AML-193 (cell line): ENCODE measurements around the gene MAEA.

Experiments
- DNase-seq, 2 experiments: peaks; one replicate each; lab custom pipeline; 2025; lab: John Stamatoyannopoulos, UW

MAEA gene

DNA sequence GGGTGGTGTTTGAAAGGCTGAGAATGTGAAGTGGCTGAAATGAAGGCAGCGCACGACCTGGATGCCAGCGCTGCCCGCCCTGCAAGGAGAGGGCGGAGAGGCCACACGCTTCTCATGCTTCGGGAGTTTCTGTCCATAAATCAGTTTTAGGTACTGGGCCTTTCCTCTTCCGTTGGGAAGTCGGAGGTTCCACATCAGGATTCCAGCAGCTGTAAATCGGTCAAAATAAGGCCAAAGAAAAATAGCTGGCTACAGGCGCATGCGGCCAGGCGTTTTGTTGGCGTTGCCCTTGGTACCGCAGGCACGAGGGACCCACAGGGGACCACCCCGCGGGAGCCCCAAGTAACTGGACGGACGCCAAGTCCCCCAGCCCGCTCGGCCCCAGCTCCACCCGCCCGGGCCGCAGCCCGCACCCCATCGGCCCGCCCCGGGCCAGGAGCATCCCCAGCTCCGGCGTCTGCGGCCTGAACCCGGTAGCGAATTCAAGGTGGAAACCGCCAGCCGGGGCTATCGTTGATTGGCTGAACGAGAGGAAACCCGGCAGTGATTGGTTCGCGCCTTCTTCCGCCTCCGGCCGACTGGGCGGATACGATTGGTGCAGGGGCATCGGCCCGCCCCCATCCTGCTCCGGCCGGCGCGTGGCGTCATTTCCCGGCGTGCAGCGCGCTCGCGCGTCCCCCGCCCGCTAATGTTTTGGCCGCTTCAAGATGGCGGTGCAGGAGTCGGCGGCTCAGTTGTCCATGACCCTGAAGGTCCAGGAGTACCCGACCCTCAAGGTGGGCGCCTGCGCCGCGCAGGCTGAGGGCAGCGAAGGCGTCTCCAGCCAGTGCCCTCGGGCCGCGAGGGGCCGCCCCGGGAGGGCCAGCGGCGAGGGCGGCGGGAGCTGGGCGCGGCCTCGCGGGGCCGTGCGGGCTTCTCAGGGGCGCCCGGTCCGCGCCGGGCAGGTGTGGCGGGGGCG is at the start of gene MAEA:
TSS of gene MAEA (plus strand) at position 685 of the 958 bp plus-strand sequence. CDS start at position 708, 23 bp downstream.
- peak; percentile 93 for DNase-seq

DNA sequence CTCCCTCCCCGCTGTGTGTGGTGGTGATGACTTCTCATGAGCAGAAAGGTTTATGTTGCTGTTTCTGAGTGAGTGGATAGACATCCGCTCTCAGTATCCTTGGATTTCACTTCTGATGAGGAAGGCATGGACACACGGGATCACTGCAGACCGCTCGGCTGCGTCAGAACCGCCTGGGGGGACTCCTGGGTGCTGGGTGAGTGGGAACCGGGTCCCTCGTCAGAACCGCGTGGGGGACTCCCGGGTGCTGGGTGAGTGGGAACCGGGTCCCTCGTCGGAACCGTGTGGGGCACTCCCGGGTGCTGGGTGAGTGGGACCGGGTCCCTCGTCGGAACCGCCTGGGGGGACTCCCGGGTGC is 49.8 kb upstream of the MAEA start:
- no peak for DNase-seq

DNA sequence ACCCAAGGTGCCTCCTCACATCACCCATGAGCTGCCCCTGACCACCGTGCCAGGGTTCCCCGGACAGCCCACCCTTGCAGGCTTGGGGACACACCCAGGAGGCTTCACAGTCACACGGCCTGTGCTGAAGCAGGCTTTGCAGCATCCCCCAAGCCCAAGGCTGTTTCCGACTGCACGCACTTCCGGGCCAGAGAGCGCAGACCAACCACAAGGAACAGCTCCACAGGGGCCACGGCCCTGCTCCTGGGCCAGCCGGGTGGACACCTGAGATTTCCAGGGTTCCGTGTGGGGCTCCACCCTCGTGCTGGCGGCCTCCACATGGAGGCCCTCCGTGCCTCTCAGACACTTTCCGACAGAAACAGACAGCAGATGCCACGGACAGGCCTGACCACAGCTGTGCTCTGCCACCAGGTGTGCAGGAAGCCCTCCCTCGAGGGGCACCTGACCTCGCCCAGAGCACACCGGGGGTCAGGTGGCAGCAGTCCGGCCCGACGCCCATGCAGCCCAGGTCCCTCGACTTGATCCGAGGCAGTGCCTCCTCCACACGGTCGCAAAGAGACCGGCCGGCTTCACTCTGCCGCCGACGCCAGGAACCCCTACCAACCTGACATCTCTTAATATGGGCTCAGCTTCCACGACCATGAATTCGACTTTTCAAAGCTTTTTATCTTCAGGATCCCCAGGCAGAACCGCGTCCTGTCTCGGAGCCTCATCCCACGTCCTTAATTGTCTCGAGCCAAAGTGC is 48.8 kb upstream of the MAEA start:
- no peak for DNase-seq

DNA sequence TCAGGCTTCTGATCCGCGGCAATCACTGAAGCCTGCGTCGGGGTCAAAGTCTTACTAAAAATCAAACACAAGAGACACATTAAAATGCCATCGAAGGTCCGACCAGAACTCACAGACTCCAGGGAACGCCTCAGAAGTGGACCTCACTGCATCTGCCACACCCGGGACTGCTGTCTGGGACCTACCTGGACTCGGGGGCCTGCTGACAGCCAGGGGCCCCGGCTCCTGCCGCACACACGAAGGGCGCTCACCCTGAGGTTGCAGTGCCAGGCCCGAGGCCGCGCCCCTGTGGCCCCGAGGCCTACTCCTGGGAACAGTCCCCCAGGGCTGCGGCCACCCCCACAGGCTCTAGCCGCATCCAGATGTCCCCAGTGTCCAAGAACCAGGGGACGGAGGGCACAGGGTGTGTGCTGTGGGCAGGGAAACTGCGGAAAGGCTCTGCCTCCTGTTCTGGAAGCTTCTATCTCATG is 48.2 kb upstream of the MAEA start:
- no peak for DNase-seq

DNA sequence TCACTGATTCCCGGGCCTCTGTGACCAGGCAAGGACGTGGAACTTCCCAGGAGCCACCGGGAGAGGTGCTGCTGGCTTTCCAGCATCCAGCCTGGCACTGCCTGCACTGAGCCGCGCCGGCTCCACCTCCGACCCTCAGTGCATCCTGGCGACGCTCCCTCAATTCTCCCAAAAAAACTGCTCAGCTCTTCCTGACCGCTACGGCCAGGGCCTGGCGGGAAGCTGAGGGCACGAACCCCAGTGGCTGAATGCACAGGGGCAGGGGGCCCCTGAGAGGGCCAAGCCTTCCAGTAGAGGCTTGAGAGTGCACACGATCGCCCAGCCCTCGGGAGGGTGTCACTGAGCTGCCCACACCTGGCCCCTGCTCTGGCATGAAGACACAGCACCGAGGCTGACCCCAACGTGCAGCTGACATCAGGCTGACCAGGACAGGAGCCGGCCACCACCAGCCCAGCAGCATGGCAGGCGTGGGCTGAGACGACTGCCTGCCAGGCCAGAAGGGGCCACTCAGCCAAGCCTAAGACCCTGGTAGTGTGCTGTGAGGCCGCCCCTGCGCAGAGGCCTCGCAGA is 47.7 kb upstream of the MAEA start:
- no peak for DNase-seq

DNA sequence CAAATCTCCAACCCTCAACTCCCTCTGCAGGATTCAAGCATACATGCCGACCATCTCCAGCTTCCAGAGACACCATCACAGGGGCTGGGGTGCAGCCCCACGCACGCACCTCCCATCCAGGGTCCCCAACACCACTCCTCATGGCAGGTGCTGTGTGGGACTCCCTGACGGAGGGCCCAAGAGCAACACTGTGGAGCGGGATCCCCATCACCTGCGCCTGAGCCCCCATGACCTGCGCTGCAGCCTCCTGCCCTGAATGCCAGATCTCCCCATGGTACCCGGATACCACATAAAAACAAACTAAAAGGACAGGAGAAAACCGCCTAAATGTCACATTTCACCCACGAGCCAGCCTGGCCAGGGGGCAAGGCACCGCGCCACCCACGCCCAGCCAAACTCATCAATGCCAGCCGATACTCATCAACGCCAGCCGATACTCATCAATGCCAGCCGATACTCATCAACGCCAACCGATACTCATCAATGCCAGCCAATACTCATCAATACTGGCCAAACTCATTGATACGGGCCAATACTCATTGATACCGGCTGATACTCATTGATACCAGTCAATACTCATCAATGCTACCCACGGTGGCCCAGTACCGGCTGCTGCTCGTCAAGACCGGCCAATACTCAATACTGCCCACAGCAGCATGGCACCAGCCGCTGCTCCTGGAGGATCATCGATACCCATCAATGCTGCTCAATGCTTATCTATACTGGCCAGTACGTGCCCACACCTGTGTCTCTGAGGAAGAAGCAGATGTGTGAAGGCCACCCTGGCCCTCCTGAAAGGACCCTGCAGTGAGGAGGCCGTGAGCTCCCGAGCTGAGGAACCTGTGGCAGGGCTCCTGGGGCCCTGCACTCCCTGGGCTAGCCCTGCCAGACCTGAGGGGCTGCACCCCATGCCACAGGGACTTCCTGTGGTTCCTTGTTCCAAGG is 46.9 kb upstream of the MAEA start:
- DNase-seq: no peak

DNA sequence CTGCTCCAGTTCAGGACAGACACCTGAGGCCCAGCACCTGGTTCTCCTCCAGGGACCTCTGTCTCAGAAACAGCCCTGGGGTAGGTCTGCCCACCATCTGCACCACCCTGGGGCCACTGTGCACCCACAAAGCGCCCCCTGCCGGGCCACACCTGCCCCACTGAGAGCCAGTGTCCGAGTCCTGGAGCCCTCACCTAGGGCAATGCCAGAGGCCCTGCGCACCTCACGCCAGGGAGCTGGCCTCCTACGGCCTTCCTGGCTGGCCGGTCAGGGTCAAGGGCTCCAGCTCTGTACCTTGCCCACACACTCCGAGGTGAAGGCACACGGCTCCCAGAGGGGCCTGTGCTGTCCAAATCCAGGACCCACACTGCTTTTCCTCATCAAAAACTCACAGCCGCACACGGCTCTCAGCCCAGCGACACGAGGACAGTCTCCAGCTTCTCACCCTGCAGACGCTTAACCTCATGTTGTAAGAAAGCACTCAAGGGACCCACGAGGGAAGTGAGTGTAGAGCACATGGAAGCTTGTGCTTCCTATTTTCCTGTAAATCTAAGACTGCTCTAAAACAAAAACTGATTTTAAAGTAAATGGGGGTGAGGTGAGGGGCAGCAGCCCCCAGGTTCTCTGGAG is 46.1 kb upstream of the MAEA start:
- DNase-seq: no peak

DNA sequence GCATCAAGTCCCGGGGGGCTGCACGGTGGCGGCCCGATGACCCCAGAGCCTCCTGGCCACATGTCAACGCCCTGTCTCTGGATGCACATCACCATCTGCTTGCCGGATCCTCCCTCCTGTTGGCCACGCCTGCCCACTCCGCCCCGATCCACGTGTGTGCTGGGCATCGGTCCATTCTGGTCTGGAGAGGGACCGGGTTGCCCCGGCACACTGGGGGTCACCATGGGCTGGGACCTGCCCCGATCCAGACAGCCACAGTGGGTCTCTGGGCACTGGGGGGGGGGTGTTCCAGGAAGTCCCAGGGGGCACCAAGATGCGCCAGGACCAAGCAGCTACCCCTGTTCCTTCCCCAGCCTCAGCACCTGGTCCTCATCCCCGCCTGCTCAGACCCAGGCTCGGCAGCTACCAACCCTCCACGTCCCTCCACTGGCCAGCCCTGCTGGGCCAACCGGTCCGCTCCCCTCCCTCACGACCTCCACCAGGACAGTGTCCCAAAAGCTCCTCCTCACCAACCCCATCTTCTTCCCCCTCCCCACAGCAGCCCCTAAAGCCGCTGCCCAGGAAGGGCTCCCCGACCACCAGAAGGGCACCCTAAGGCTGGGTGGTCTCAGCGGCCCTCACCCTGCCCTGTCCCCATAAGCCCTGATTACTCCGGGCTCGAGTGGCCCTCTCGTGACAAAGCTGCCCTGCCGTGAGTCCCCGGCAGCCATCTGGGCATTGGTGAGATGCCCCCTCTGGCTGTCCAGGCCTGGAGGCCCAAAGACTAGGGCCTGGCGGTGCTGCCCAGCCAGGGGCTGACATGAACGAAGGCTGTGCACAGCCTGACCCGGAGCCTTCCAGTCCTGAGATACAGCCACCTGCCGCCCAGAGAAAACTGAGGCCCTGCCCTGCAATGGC is 45.4 kb upstream of the MAEA start:
- DNase-seq: no peak

DNA sequence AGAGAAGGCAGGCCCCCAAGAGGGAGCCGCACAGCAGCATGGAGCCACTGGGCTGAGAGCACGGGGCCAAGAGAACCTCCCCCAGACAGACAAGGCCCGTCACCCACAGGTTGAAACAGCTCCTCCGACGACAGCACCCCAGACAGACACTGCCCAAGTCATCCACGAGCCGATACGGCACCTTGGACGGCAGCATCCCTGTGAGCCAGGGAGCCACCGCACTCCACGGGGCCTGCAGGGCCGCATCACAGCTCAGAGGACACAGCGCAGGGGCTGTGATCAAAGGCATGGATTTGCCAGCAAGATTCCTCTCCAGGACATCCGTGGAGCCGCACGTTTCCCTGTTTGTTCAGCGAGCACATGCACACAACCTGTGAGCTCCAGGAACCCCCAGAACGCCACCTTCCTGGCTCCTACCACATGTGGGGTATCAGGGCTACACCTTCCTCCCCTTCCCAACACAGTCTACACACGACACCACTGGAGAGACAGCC is 44.7 kb upstream of the MAEA start:
- DNase-seq: no peak

DNA sequence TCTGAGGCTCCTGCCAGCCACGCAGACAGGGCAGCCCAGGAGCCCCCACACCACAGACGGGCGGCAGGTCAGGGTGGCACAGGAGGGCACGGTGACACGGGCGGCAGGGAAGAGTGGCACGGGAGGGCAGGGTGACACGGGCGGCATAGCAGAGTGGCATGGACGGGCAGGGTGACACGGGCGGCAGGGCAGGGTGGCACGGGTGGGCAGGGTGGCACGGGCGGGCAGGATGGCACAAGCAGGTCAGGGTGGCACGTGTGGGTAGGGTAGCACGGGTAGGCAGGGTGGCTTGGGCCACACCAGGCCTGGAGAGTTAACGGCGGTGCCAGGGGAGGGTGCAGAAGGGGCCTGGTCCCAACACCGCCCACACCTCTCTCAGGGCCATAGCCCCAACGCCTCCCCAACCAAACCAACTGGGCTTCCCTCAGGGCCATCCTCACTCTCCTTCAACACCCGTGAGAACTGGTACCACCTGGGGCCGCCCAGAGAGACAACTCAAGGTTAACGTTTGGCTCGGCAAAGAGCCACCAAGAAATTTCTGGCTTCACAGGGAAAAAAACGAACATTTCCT is 44.1 kb upstream of the MAEA start:
- no peak for DNase-seq

DNA sequence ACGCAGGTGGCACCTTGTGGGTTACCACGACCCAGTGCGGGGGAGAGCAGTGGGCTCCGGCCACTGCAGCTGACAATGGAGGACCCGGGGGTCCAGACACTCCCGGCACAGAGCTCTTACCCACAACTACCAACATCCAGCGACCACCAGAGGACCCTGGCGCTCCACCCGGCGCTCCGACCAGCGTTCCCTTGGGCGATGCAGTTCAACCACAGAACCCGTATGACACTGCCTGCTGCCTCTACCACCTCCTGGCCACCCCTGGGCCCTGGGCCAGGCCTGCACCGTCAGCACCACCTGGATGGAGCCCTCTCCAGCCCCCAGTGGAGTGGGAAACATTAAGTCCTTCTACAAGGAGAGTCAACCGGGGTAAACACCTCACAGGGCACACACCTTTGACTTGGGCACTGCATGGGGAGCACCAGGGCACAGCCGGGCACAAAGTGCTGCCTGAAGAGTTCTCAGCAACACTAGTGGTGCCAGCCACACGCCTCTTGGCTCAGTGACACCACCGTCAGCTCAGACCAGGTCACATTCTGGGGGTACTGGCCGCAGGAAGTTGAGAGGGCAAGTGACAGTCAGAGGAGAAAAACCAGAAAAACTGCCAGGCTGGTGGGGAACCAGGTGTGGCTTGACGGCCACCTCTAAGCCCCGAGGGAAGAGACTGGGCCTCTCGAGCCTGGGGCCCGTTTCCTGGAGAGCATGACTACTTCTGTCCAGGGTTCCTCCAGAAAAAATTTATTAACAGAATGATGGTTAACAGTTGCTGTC is 43.4 kb upstream of the MAEA start:
- DNase-seq: no peak

DNA sequence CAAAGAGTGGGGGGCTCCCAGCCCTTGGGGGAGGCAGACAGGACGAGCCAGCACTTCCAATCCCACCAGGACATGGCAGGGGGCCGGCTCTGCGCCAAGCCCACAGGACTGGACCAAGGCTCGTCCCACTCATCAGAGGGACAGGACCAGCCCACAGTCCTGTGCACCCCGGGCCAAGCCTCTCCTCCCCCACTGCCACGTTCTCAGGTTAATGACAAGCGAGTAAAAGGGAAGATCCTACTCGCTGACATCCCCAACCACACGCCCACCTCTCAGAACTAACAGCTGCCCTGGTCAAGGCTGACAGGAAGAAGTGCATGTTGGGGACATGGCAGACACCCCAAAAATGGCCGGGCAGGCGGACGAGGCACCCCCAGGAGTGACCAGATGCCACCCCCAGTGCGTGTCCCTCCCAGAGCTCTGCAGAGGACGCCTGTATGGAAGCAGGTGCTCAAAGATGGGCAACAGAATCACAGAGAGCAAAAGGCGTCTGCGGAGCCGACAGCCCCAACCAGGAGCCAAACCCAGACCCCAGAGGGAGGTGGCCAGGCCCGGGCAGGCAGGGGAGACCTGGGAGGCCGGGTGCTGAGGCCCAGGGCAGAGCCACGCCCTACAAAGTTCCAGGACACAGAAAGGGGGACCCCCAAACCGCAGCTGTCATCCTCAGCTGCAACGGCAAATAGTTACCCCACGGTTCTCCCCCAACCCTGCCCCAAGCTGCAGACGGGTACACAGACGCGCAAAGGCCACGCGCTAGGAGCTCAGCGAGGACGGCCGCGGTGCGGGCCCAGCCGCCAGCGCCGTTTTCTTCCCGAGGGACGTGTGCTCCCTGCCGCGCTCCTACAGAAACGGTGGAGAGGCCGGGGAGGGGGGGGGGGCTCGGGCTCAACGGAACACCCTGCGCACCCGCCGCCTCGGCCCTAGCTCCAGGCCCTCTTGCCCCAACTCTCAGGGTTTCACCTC is 42.5 kb upstream of the MAEA start:
- peak in 1 of 2 experiments; percentile 5 for DNase-seq

DNA sequence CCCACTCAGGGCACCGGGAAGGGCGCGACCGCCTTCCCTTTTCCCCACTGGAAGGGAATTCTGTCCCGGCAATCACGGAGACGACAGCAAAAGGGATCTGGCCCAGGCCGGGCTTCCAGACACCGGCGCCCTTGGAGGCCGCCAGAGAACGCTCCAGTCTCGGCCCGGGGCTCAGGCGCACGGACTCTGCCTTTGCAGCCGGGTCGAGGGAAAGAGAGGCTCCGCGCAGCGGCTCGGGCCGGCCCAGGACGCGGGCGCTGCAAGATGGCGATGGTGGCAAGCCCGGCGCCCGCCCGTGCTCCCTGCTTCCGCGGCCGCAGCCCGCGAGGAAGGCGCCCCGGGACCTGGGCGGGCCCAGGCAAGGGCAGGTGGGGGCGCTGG is 41.8 kb upstream of the MAEA start:
- DNase-seq: peak in 1 of 2 experiments; percentile 42

DNA sequence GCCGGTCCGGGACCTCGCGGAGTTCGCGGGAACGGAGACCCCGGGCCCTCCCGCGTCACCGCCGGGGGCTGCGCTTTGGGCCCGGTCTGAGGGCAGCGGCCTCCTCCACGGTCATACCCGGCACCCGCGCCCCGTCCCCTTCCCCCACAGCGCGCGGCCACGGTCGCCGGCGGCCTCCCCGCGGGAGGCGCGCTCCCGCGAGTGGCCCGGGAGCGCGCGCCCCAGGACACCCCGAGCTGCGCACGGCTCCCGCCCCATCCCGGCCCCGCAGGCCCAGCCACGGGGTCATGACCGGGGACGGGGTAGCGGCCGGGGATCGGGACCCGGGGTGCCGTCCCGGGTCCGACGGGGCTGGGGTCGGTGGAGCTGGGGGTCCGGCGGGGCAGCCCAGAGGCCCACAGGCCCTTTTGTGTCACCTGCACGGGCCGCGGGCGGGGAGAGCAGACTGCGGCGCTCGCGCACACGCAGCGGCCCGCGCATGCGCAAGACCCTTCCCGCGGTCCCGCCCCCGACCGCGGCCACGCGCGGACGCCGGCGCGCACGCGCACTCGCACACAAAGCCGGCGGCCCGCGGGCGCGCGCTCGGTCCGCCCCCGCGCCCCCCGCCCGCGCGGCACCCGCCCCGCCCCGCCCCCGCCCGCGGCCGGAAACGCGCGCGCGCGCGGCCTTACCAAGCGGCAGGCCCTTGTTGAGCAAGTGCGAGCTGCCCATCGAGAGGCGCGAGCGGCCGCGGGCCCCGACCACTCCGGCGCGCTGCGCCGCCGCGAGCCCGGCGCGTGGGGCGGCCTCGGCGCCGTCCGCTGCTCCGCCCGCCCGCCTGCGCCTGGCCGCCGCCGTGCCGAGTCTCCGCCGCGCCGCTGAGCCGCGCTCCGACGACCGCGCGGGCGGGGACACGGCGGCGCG is 41.2 kb upstream of the MAEA start, which contains the start of gene CTBP1:
TSS of gene CTBP1 (minus strand) at position 886 of the 903 bp plus-strand sequence. CDS start 7,799 bp downstream, outside the sequence.
- peak; percentile 53 to 67 for DNase-seq

DNA sequence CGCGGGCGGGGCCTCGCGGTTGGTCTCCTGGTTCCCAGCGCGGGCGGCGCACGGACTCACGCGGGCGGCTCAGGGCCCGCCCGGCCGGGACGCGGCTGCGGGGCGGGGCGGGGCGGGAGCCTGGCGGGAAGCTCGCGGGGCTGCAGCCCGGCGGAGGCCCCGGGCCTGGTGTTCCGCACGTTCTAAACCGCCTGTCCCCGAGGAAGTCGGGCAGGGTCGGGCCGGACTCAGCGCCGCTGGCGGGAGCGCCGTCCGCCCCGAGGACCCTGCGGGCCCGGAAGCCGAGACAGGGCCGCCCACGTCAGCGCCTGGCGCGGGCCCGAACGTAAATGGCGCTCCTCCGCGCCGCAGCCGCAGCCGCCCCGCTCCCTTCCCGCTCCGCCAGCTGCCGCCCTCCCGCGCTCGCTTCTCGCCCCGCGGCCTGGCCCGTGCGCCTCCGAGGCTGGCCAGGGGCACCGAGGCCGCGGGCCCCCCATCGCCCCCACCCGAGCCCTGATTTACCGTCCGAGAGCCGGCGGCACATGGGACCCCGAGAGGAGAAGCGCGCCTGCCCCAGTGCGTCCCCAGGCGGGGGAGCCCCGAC is 40.5 kb upstream of the MAEA start:
- peak; percentile 57 to 60 for DNase-seq
